Gastrocnemius medialis (tissue), 4 donors: ENCODE measurements around the gene PTPN3. TPM values are rescaled to one million over a fixed set of nuclear protein-coding genes. Genes with fewer than 3 reads are reported as not detected.

Experiments
- ATAC-seq, 2 donors: fragments of 150-250 bp; one replicate each; pipeline ENCODE4 v1.9.1; 2016
- DNase-seq, 2 donors: peaks; one replicate each; pipeline ENCODE4 v3.0.0-alpha.2; 2019
- H3K27ac ChIP-seq, 4 donors: fragments of 200-600 bp; sonication (generic); 1 replicate in 1 of 4; 2 replicates in 3 of 4; pipeline ENCODE4 v1.5.1; 2016 to 2018; ENCODE audit warnings: mild to moderate bottlenecking in 2 of 4, moderate library complexity in 1 of 4
- H3K27me3 ChIP-seq, 3 donors: fragments of 200-600 bp; sonication (generic) in 2 of 3; 1 replicate in 1 of 3; 2 replicates in 2 of 3; pipeline versions ENCODE4 v1.5.1 to v1.6.0; 2016 to 2019; ENCODE audit warnings: mild to moderate bottlenecking in 1 of 3, moderate library complexity in 1 of 3
- H3K36me3 ChIP-seq, 2 donors: fragments of 200-600 bp; sonication (generic) in 1 of 2; one replicate each; pipeline ENCODE4 v1.5.1; 2017 to 2018
- H3K4me1 ChIP-seq, 2 donors: fragments of 200-600 bp; sonication (generic) in 1 of 2; one replicate each; pipeline ENCODE4 v1.5.1; 2016 to 2017; ENCODE audit warnings: mild to moderate bottlenecking in 2 of 2
- H3K4me3 ChIP-seq, 4 donors: fragments of 200-600 bp; sonication (generic) in 3 of 4; 1 replicate in 1 of 4; 2 replicates in 3 of 4; pipeline ENCODE4 v1.5.1; 2016 to 2019; ENCODE audit warnings: mild to moderate bottlenecking in 2 of 4
- H3K9me3 ChIP-seq, 3 donors: fragments of 200-600 bp; sonication (generic) in 2 of 3; 1 replicate in 1 of 3; 2 replicates in 2 of 3; pipeline ENCODE4 v1.5.1; 2016 to 2019
- CTCF ChIP-seq, 5 experiments: fragments of 450-650 bp in 3 of 5; fragments of 200-600 bp in 2 of 5; sonication (generic) in 2 of 5; IDR thresholded peaks in 4 of 5; conservative IDR thresholded peaks in 1 of 5; 1 replicate in 4 of 5; 2 replicates in 1 of 5; pipeline ENCODE4 v1.5.1; 2016 to 2019; ENCODE audit warnings: antibody characterized with exemption in 5 of 5, mild to moderate bottlenecking in 3 of 5, moderate library complexity in 3 of 5
- POLR2A ChIP-seq, 2 donors: fragments of 450-650 bp; IDR thresholded peaks; one replicate each; pipeline ENCODE4 v1.6.1; 2017; ENCODE audit warnings: antibody characterized with exemption in 2 of 2, mild to moderate bottlenecking in 2 of 2, moderate library complexity in 2 of 2
- in situ Hi-C, 4 donors: fragments of 200-750 bp; cut with MboI; loops; one replicate each; pipeline versions ENCODE4 v1.15.0 to v1.8.0; 2017; ENCODE audit warnings: low sequenced_read_pairs in 4 of 4
- intact Hi-C: fragments of 100-400 bp; cut with DNase I; formaldehyde crosslinking; loops from one replicate; pipeline ENCODE4 v1.15.1; 2023; ENCODE audit warnings: low total_unique reads
- total RNA-seq, 4 donors: library from RNA; depleted of rRNA; stranded (reverse); fragments of >200 nt; gene quantifications; one replicate each; pipeline versions ENCODE4 v1.1.0 to v1.2.3, GENCODE V29; 2016

PTPN3 gene
- total RNA-seq, 4 donors from 2014 or later: 15.6 to 305 (median 82.2) TPM

GRCh38 chr9:109409773-109410397 is 88.2 kb downstream of the PTPN3 start:
- H3K27ac ChIP-seq: peak overlapping the region in 3 of 4 donors; percentile 67 to 95 (median 80)
- peaks cover 5 to 63% of the 10 kb centered on the region in 2 donors for H3K36me3 ChIP-seq
- in situ Hi-C loops (no loop called here), intact Hi-C loops (no loop called here)
- DNase-seq (no peak), ATAC-seq (no peak)
- TF ChIP-seq POLR2A (IDR thresholded peaks at IDR 0.05) (no peak), CTCF (IDR thresholded peaks at IDR 0.05 in 4 of 5, conservative IDR thresholded peaks at IDR 0.05 in 1 of 5) (no peak)
- no peaks in the 10 kb centered on the region for H3K9me3 ChIP-seq
- no peak overlapping the region for H3K4me3 ChIP-seq
- peaks cover 20 to 35% of the 10 kb centered on the region in 2 donors for H3K4me1 ChIP-seq
- H3K27me3 ChIP-seq: no peaks in the 10 kb centered on the region

DNA sequence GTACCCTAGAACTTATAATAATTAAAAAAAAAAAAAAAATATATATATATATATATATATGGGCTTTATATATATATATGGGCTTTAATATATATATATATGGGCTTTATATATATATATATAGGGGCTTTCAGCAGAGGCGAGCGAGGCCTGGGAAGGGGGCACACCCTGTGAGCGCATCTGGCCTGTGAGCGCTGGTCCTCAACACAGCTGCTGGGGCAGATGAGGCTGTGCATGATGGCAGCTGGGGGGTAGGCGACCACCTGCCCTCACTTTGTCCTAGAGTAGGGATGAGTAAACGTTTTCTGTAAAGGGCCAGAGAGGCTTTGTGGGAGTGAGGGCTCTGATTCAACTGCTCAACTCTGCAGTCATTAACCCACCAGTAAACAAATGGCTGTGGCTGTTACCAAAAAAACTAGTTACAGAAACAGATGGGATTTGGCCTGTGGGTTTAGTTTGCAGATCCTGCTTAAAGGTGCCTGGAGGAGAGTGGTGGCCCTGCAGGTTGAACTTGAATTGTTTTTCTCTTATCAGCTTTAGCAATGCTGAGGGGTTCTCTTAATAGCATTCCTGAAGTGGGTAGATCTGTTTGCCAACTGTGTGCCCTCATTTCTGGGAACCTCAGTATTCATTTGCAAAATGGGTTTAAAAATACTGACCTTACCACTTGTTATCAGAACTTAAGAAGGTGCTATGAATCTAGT is 89.2 kb downstream of the PTPN3 start:
- DNase-seq (no peak), ATAC-seq (no peak)
- peaks cover 14 to 25% of the 10 kb centered on the region in 2 donors for H3K4me1 ChIP-seq
- no peak overlapping the region for H3K4me3 ChIP-seq
- no peaks in the 10 kb centered on the region for H3K9me3 ChIP-seq
- in situ Hi-C loops (no loop called here), intact Hi-C loops (no loop called here)
- H3K27me3 ChIP-seq: no peaks in the 10 kb centered on the region
- H3K27ac ChIP-seq: no peak overlapping the region
- TF ChIP-seq POLR2A (IDR thresholded peaks at IDR 0.05) (no peak), CTCF (IDR thresholded peaks at IDR 0.05 in 4 of 5, conservative IDR thresholded peaks at IDR 0.05 in 1 of 5) (no peak)
- H3K36me3 ChIP-seq: peaks cover 5 to 68% of the 10 kb centered on the region in 2 donors

DNA sequence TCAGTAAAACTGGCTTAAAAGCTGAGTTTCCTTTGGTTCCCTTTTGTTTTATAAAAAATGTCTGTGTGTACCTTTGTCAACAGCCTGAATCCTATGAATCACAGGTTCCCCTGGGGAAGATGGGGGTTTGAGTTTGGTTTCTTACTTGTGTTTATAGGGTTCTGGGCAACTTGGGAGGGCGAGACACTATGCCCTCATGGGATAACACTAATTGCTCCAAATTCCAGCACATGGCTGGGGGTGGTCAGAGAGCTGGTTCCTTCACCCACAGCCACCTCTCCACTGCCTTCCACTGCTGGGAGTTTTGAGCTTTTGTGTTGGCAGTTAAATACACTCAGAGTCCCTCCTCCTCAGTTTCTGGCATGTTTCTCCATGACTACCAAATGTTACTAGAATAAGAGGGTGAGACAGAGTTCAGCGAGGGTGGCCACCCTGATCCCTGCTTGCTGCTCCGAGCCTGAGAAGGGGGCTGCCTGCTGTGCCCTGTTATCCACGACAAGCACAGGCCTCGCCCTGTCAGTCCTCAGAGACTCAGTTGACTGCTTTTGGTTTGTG is 94.3 kb downstream of the PTPN3 start:
- no peak for TF ChIP-seq POLR2A (IDR thresholded peaks at IDR 0.05)
- no peak for TF ChIP-seq CTCF (IDR thresholded peaks at IDR 0.05 in 4 of 5, conservative IDR thresholded peaks at IDR 0.05 in 1 of 5)
- peaks cover 11 to 82% of the 10 kb centered on the region in 2 donors for H3K36me3 ChIP-seq
- intact Hi-C loops: no loop called here

DNA sequence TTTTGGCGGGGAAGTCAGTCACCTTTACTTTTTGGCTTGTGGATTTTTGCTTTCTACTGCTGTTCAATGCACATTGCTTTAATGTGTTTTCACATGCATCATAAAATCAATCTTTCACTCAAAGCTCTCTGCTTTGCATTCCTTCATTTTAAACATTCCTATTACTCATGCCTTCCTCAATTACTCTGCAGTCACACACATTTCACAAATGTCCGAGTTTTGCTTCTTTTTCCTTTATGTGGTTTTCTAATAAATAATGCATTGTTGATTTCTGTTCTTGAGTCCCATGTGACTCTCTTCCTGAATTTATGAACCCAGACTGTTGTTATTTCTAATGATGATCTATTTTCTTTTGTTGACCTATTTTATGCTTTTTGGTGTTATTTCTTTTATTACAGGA is 95.0 kb downstream of the PTPN3 start:
- intact Hi-C loops: no loop called here
- DNase-seq: no peak
- in situ Hi-C loops: no loop called here
- Histone ChIP-seq H3K36me3 (peaks cover 11 to 82% of the 10 kb centered on the region in 2 donors), H3K27me3 (no peaks in the 10 kb centered on the region), H3K9me3 (no peaks in the 10 kb centered on the region), H3K4me3 (no peak overlapping the region), H3K4me1 (no peaks in the 10 kb centered on the region), H3K27ac (no peak overlapping the region)
- TF ChIP-seq POLR2A (IDR thresholded peaks at IDR 0.05): no peak
- no peak for TF ChIP-seq CTCF (IDR thresholded peaks at IDR 0.05 in 4 of 5, conservative IDR thresholded peaks at IDR 0.05 in 1 of 5)
- no peak for ATAC-seq

More for the DNA sequence above, 94.3 kb downstream of the PTPN3 start:
- no peaks in the 10 kb centered on the region for H3K4me1 ChIP-seq
- H3K27me3 ChIP-seq: no peaks in the 10 kb centered on the region
- no peak overlapping the region for H3K4me3 ChIP-seq
- DNase-seq (no peak), ATAC-seq (no peak)
- no peak overlapping the region for H3K27ac ChIP-seq
- in situ Hi-C loops: no loop called here
- H3K9me3 ChIP-seq: no peaks in the 10 kb centered on the region
